ENCODE data around the gene GPER1.

The GPER1 gene

GRCh38 chr7:1099154-1099542 lies 11.2 kb downstream of the GPER1 start:
- H3K4me3 ChIP-seq (ENCODE audit: control insufficient read depth, low read depth, low read length), result no peak overlapping the region
- no peak for DNase-seq (ENCODE audit: low read depth)
- no peak for TF ChIP-seq CTCF (IDR thresholded peaks at IDR 0.05; ENCODE audit: control insufficient read depth, insufficient read depth, low read depth, low read length, missing control alignments)

GRCh38 chr7:1099637-1100036 lies 11.7 kb downstream of the GPER1 start:
- no peak for TF ChIP-seq CTCF (IDR thresholded peaks at IDR 0.05; ENCODE audit: control insufficient read depth, insufficient read depth, low read depth, low read length, missing control alignments)
- no peak for DNase-seq (ENCODE audit: low read depth)
- no peak overlapping the region for H3K4me3 ChIP-seq (ENCODE audit: control insufficient read depth, low read depth, low read length)

DNA sequence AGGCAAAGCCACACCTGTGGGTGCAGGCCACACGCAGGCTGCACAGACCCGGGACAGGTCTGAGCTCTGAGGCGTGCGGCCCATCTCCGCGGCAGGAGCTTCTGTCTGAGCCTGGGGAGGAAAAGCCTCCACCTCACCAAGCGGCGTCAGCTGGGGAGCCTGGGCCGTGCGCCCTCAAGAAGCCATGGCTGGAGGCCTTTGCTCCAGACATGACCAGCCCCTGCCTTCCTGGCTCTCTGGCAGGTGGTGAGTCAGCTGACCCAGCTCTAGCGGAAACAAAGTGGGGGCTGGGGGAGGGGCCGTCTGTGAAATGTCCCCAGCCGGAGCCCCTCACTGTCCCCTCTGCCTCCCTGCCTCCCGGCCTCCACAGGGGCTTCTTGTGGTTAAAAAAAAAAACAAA lies 12.5 kb downstream of the GPER1 start:
- TF ChIP-seq CTCF (IDR thresholded peaks at IDR 0.05; ENCODE audit: control insufficient read depth, insufficient read depth, low read depth, low read length, missing control alignments), result no peak
- H3K4me3 ChIP-seq (ENCODE audit: control insufficient read depth, low read depth, low read length), result no peak overlapping the region
- no peak for DNase-seq (ENCODE audit: low read depth)

DNA sequence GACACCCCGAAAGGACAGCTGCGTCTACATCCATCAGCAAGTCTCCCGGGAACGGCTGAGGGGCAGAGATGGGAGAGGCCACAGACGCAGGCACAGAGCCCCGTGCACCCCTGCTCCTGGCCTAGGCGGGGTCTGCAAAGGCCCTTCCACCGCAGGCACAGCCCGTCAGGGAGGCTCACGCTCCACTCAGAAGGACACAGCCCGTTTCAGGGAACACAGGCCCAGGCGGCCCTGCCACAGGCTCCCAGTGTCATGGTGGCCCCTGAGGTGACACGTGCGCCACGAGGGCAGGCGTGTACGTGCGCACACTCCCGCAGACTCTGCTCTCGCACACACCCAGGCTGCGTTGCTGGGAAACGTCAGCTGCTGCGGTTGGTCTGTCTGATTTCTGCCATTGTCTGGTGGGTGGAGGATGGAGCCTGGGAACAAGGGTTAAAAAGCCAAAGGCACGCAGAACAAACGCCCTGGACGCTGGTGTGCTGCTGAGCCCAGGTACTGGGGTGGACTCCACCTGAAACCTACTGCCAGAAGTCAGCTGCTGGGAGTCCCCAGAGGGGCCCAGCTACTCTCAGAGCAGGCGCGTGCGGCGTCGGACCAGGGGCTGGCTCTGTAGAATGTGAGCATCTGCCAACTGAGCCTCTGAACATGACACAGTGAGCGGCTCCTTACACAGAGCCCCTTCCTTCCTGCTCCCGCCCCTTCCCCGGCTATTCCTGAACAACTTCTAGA lies 13.1 kb downstream of the GPER1 start:
- no peak for DNase-seq (ENCODE audit: low read depth)
- H3K4me3 ChIP-seq (ENCODE audit: control insufficient read depth, low read depth, low read length), result no peak overlapping the region
- TF ChIP-seq CTCF (IDR thresholded peaks at IDR 0.05; ENCODE audit: control insufficient read depth, insufficient read depth, low read depth, low read length, missing control alignments), result no peak

GRCh38 chr7:1101563-1102431 lies 13.9 kb downstream of the GPER1 start:
- TF ChIP-seq CTCF (IDR thresholded peaks at IDR 0.05; ENCODE audit: control insufficient read depth, insufficient read depth, low read depth, low read length, missing control alignments), result no peak
- no peak for DNase-seq (ENCODE audit: low read depth)
- no peak overlapping the region for H3K4me3 ChIP-seq (ENCODE audit: control insufficient read depth, low read depth, low read length)

- no peak overlapping the region for H3K4me3 ChIP-seq (ENCODE audit: control insufficient read depth, low read depth, low read length)
- no peak for DNase-seq (ENCODE audit: low read depth)
- no peak for TF ChIP-seq CTCF (IDR thresholded peaks at IDR 0.05; ENCODE audit: control insufficient read depth, insufficient read depth, low read depth, low read length, missing control alignments)
Measured at GRCh38 chr7:1103009-1103788, 15.3 kb downstream of the GPER1 start.

Measured in AG09309 (cell line).